ENCODE measurements around the gene NAP1L4. TPM values are rescaled to one million over a fixed set of nuclear protein-coding genes. Genes with fewer than 3 reads are reported as not detected.
"Not testable (repeated sequence)": the region's sequence is repeated elsewhere in the genome, so short reads cannot be mapped to it uniquely, and the experiment has no call there.

NAP1L4 gene
- total and polyA plus RNA-seq, 2 of the 4 experiments (the other 2 are of a cell fraction): 71.5 to 80.7 TPM

DNA sequence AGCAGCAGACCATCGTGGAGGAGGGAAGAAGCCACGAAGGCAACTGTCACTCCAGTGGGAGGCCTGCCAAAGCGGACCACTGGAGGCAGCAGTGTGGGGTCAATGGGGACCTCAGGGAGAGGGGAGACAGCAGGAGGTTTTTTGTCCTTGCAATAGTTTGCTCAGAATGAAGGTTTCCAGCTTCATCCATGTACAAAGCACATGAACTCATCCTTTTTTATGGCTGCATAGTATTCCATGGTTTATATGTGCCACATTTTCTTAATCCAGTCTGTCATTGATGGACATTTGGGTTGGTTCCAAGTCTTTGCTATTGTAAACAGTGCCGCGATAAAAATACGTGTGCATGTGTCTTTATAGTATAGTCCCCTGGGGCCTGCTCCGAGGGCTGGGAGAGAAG lies 86.8 kb downstream of the NAP1L4 start:
- H3K9me1 ChIP-seq (ENCODE audit: insufficient read depth, low read length); H3K56ac ChIP-seq (ENCODE audit: extremely low read depth, insufficient read depth, low read length); CTCF ChIA-PET; H3K9ac ChIP-seq (ENCODE audit: low read depth, low read length); H4K5ac ChIP-seq (ENCODE audit: low read depth, low read length); DNase-seq; H3K14ac ChIP-seq (replicated peaks; ENCODE audit: low read depth, low read length); H3K4ac ChIP-seq (ENCODE audit: low read depth, low read length); H2AFZ ChIP-seq (replicated peaks; ENCODE audit: low read length, poor library complexity); POLR2A ChIA-PET (ENCODE audit: unreplicated experiment); in situ Hi-C loops (cut with MboI; ENCODE audit: low sequenced_read_pairs); H2AK9ac ChIP-seq (replicated peaks; ENCODE audit: low read depth, low read length, poor library complexity); H3K4me3 ChIP-seq (ENCODE audit: insufficient read depth, low read depth, low read length); H3K27ac ChIP-seq (ENCODE audit: insufficient read depth, low read length); intact Hi-C loops (cut with micrococcal nuclease); H2BK120ac ChIP-seq (ENCODE audit: low read depth, low read length); H2BK20ac ChIP-seq (ENCODE audit: low read depth, low read length); H3K23ac ChIP-seq (ENCODE audit: low read depth, low read length); H3K36me3 ChIP-seq (ENCODE audit: control insufficient read depth, insufficient read depth, low read length); ATAC-seq (ENCODE audit: low read depth); H4K8ac ChIP-seq (ENCODE audit: low read depth in 2 of 2, low read length in 2 of 2); H2BK15ac ChIP-seq (ENCODE audit: low read depth, low read length); H4K91ac ChIP-seq (ENCODE audit: insufficient read depth, low read depth, low read length); dilution Hi-C loops (cut with HindIII; ENCODE audit: low sequenced_read_pairs, unreplicated experiment); H3K4me2 ChIP-seq (ENCODE audit: low read depth, low read length); H2AK5ac ChIP-seq (ENCODE audit: low read depth, low read length); H2BK5ac ChIP-seq (ENCODE audit: low read depth, low read length, poor library complexity, severe bottlenecking); H3K27me3 ChIP-seq (ENCODE audit: control insufficient read depth, insufficient read depth, low read length); H3K18ac ChIP-seq (ENCODE audit: low read depth, low read length); BruUV-seq (replicated peaks); H3K9me3 ChIP-seq (ENCODE audit: control insufficient read depth, insufficient read depth, low read length); H4K20me1 ChIP-seq (ENCODE audit: insufficient read depth, low read length): not testable (repeated sequence)
- Histone ChIP-seq H3K4me1 (ENCODE audit: control insufficient read depth, insufficient read depth, low read length) (peaks cover 16% of the 10 kb centered on the region), H3K79me1 (ENCODE audit: low read depth in 1 of 2, low read length in 2 of 2) (peaks cover 4 to 15% of the 10 kb centered on the region in 2 experiments; a peak in 2 of 4 replicates)
- 92% methylated on average over 2 of the region's 7 CpGs; no CpG with 5 or more reads in 1 of the 2 experiments for WGBS, 2 experiments (ENCODE audit: extremely low coverage in 2 of 2, insufficient read length in 1 of 2)

Data from IMR-90 (cell line).